ENCODE results near the gene CHGA.

The CHGA gene, protein sequence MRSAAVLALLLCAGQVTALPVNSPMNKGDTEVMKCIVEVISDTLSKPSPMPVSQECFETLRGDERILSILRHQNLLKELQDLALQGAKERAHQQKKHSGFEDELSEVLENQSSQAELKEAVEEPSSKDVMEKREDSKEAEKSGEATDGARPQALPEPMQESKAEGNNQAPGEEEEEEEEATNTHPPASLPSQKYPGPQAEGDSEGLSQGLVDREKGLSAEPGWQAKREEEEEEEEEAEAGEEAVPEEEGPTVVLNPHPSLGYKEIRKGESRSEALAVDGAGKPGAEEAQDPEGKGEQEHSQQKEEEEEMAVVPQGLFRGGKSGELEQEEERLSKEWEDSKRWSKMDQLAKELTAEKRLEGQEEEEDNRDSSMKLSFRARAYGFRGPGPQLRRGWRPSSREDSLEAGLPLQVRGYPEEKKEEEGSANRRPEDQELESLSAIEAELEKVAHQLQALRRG

DNA sequence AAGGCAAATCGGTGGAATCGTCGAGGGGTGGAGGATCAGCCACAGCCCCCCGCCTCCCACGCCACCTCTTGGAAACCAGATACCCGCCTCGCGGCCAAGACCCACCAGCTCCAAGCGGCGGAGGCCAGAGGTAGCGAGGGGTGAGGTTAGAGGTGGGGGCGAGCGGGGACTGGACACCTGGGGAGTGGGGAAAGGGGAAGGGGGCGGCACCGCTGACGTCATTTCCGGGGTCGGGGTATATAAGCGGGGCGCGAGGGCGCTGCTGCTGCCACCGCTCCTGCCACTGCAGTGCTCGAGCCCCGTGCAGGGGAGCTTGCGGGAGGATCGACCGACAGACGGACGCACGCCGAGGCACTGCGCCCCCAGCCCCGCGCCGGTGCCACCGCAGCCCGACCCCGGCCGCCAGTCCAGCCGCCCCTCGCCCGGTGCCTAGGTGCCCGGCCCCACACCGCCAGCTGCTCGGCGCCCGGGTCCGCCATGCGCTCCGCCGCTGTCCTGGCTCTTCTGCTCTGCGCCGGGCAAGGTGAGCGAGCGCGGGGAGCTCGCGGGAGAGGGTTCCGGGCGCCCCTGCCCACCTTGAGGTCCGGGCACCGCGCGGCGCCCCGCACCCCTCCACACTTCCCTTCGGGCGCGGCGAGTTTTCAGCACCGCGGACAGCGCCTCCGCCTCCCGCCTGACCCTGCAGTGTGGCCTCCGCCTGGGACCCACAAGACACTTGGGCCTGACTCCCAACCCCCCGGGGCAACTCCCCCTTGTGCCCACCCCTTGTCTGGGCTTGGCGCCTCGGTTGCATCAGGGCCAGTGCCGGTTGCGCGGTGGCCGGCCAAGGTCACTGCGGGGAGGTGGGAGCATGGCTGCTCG is at the start of gene CHGA:
Gene CHGA, plus strand, starts transcription at position 268 of the 861 bp plus-strand sequence. Its CDS starts 210 bp downstream, at position 478.
- DNase-seq = peak in 5 of 14 donors; percentile 5 to 40 (median 8)

DNA sequence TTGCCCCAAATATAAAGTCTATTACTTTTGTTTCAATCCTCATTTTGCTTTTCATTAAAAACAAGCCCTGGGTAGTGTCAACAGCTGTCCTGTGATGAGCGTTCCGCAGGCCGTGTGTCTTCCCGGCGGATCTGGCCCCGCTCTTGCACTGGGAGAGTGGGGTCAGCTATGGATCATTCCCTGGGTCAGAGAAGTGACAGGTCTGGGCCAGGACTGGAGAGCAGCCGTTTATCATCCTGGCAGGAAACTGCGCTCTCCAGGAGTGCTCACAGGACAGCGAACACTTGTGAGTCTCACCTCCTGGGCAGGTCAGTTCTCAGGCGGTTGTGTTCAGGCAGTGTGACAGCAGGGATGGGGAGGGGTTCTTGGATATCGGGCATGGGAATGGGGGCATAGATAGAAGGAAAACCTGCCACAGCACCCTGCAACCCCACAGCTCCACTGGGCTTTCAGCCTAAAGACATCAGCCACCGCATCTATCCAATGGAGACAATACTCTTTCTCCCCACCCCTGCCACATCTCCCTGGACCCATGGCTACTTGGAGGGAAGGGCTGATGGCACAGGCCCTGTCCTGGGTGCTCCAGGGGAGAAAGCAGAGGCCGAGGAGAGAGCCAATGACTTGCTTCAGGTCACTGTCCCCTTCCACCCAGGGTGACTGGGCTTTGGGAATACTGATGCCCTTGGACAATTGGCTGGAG is 47.8 kb upstream of the CHGA start:
- DNase-seq = no peak

GRCh38 chr14:92877757-92878431 is 45.1 kb upstream of the CHGA start:
- DNase-seq = no peak

DNA sequence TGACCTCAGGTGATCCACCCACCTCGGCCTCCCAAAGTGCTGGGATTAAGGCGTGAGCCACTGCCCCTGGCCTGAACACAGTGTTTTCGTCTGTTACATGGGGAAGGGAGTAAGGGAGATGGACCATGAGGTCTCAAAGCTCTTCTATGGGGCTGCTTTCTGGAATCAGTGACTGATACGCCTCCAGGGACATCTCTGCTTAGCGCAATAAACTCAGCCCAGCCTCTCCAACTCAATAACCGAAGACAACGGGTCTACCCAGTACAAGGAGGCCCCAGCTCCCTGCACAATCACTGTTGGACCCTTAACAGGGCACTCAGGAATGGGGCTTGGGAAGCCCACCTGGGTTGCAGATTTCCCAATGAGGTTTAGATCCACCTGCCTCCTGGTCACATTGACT is 42.6 kb upstream of the CHGA start:
- no peak for DNase-seq

DNA sequence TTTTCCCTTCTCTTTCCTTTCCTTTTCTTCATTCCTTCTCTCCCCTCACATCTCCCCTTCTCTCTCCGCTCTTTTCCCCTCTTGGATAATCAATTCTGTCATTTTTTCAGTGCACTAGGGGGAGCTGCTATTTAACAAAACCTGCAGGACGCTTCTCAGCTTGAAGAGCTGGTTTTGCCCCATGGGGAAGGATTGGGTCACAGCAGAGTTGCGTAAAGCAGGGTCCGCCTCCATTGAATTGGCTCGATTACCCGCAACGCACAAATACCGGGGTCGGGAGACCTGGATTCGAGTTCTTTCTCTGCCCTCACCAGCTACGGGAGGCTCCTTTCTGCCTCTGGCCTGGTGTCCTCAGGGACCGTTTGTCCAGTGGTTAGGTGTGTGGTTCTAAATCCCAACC is 42.1 kb upstream of the CHGA start:
- no peak for DNase-seq

- no peak for DNase-seq
Measured at GRCh38 chr14:92883066-92883465, 39.9 kb upstream of the CHGA start.

DNA sequence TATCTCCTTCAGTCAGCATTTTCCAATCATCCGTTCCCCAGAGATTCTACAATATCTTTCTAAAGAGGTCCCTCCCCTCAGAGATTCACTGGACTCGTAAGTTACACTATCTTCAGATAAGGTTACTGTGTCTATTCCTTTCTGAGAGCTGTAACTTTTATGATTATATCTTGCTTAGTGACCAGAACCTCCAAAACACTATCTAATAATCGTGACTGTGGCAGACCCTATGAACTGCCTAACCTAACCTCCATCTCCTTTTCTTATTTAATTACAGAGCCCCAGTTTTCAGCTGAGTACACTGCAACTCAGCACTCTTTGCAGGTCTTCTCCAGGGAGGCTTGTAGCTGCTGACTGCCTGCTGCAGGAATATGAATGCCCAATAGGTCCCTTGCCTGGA is 38.5 kb upstream of the CHGA start:
- DNase-seq = no peak

- DNase-seq = no peak
Measured at GRCh38 chr14:92885279-92886061, 37.5 kb upstream of the CHGA start.

DNA sequence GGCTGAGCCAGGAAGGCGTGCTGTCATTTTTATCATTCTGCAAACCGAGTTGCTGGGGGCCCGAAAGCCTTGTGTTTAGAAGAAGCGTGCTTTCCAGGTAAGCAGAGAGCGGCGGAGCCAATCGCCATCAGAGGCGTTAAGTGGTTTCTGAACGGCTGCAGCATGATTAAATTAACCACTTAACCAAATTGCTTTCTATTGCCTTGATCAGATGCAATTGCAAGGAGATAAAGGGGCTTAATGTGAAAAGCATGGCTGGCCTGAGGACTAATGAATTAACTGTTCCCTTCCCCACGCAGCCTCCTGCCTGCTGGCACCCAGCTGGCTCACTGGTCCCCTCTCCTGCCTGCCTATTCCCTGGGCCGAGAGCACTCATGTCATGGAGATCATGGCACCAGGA is 36.6 kb upstream of the CHGA start:
- DNase-seq = no peak

DNA sequence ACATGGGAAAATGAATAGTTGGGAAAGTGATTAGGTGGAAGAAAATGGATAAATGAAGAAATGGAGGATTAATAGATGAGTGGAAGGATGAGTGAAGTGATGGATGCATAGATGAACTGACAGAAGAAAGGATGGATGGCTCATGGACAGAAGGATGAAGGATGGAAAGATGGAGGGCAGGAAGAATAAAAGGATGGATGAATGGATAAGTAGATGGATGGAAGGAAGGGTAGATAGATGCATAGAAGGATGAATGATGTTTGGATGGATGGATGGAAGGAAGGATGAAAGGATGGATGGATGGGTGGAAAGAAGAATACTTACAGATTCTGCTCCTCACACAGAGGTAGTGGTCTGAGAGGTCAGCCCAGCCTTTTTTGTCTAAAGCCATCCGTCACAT is 35.8 kb upstream of the CHGA start:
- DNase-seq = no peak

- DNase-seq = no peak
Measured at GRCh38 chr14:92888896-92889295, 34.1 kb upstream of the CHGA start.

GRCh38 chr14:92890830-92891588 is 31.9 kb upstream of the CHGA start:
- DNase-seq = no peak

DNA sequence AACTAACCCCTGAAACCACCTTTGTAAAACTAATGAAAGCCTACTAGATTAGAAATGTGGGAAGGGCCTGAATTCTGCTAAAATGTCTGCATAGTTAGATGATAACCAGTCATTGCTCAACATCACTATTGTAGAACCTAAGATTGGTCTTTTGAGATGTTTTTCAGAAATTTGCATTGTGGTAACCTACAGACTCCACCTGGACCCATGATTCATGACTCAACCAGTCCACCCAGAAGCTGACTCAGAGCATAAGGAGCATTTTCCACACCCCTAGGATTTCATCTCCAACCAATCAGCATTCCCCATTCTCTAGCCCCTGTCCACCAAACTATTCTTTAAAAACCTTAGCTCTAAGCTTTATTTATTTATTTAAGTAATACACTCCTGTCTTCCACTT is 30.4 kb upstream of the CHGA start:
- DNase-seq = no peak

DNA sequence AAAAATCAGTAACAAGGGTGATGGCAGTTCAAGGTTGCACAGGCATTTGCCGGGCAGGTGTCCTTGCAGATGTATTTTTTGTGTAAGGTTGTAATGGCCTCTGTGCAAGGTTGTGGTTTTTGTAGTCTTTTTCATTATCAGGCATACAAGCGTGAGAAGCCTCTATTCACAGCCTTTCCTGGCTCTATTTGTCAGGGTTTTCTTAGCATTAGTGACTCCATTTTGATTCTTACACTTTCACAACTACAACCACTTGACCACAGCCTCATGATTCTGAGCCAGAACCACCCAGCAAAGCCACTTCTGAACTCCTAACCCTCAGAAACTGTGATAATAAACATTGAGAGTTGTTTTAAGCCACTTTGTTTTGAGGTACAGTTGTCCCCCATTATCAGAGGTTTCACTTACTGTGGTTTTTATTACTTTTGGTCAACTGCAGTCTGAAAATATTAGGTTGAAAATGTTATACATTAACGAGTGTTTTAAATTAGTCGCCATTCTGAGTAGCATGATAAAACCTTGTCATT is 27.5 kb upstream of the CHGA start:
- no peak for DNase-seq

DNA sequence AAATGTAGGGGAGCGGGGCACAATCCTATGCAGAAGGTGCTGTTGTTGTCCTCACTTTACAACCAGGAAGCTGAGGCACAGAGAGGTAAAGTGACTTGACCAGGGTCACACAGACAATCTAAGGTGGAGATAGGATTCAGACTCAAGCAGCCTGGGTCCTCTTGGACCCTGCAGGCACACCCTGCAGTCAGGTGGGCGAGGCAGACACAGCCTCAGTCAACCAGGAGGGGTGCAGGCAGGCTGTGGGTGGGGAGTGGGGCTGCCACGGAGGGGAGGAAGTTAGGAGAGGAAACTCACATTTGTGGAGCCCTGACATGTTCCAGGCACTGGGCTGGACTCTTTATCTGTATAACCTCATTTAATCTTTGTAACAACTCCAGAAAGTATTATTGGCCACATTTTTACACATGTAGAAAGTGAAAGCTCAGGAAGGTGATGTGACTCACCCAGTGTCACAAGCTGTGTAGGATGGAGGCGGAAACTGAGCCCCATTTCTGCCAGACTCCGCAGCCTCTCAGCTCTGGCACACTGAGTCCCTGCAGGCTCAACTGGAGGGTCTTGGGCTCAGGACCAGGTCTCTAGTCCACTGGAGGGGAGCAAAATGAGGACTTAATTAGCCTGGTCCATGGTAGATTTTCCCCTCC is 24.9 kb upstream of the CHGA start:
- DNase-seq = no peak

GRCh38 chr14:92898566-92899131 is 24.3 kb upstream of the CHGA start:
- DNase-seq = no peak

- DNase-seq = no peak
Measured at GRCh38 chr14:92900660-92901059, 22.3 kb upstream of the CHGA start.

GRCh38 chr14:92902191-92902590 is 20.8 kb upstream of the CHGA start:
- no peak for DNase-seq

GRCh38 chr14:92902726-92903125 is 20.2 kb upstream of the CHGA start:
- DNase-seq = no peak

- no peak for DNase-seq
Measured at GRCh38 chr14:92903359-92903758, 19.6 kb upstream of the CHGA start.
